PC-9 (cell line): ENCODE measurements around the gene SELENOW. TPM values are rescaled to one million over a fixed set of nuclear protein-coding genes. Genes with fewer than 3 reads are reported as not detected.

Source experiments
- BruUV-seq: library from RNA; stranded (reverse); fragments of 400-500 nt; replicated peaks from 2 replicates; lab custom pipeline; 2021; lab: Mats Ljungman, UMichigan
- CTCF ChIA-PET: fragments of 300-600 bp; sonication (Branson Sonifier 250); formaldehyde crosslinking; loops from one replicate; lab custom pipeline; 2022; ENCODE audit warnings: antibody characterized with exemption; lab: Charles Lee
- POLR2A ChIA-PET: fragments of 300-600 bp; sonication (Branson Sonifier 250); formaldehyde crosslinking; loops from one replicate; lab custom pipeline; 2022; ENCODE audit warnings: antibody characterized with exemption; ENCODE audit not compliant: unreplicated experiment; lab: Charles Lee
- DNase-seq, 2 experiments: peaks; one replicate each; pipeline versions ENCODE4 v3.0.0 to v3.0.0-alpha.2; 2015 to 2022; ENCODE audit warnings: mixed read lengths in 1 of 2
- H2AFZ ChIP-seq: fragments of 200-600 bp; sonication (generic); 2 replicates; pipeline ENCODE4 v1.8.1; 2017; ENCODE audit warnings: antibody characterized with exemption
- H3F3A ChIP-seq: fragments of 200-600 bp; sonication (generic); 2 replicates; pipeline ENCODE4 v1.8.1; 2017; ENCODE audit warnings: antibody characterized with exemption, mild to moderate bottlenecking, low read depth; ENCODE audit not compliant: insufficient read depth
- H3K27ac ChIP-seq: fragments of 200-600 bp; sonication (generic); 2 replicates; pipeline ENCODE4 v1.6.1; 2016; ENCODE audit warnings: mixed run types
- H3K27me3 ChIP-seq: fragments of 200-600 bp; sonication (generic); 2 replicates; pipeline ENCODE4 v1.6.1; 2016; ENCODE audit warnings: low read depth, mixed run types; ENCODE audit not compliant: insufficient read depth
- H3K36me3 ChIP-seq: fragments of 200-600 bp; sonication (generic); 2 replicates; pipeline ENCODE4 v1.6.1; 2016; ENCODE audit warnings: low read depth, mixed run types
- H3K4me1 ChIP-seq: fragments of 200-600 bp; sonication (generic); replicated peaks from 2 replicates; pipeline ENCODE4 v1.6.1; 2016; ENCODE audit warnings: mixed run types; ENCODE audit not compliant: insufficient read depth
- H3K4me2 ChIP-seq: fragments of 200-600 bp; sonication (generic); 2 replicates; pipeline ENCODE4 v1.6.1; 2017; ENCODE audit warnings: mixed run types
- H3K4me3 ChIP-seq: fragments of 200-600 bp; sonication (generic); 2 replicates; pipeline ENCODE4 v1.6.1; 2016; ENCODE audit warnings: mixed run types
- H3K79me2 ChIP-seq: fragments of 200-600 bp; sonication (generic); 2 replicates; pipeline ENCODE4 v1.6.1; 2017; ENCODE audit warnings: low read depth, mixed run types
- H3K9me2 ChIP-seq: fragments of 200-600 bp; sonication (generic); 2 replicates; pipeline ENCODE4 v1.8.1; 2017; ENCODE audit warnings: mild to moderate bottlenecking; ENCODE audit not compliant: insufficient read depth
- H3K9me3 ChIP-seq: fragments of 200-600 bp; sonication (generic); 2 replicates; pipeline ENCODE4 v1.8.1; 2016; ENCODE audit warnings: low read depth; ENCODE audit not compliant: insufficient read depth
- H4K20me1 ChIP-seq: fragments of 200-600 bp; sonication (generic); 2 replicates; pipeline ENCODE4 v1.8.1; 2017; ENCODE audit not compliant: insufficient read depth
- CTCF ChIP-seq: fragments of 200-600 bp; sonication (generic); conservative IDR thresholded peaks from 2 replicates; pipeline ENCODE4 v1.6.1; 2017; ENCODE audit warnings: mixed run types, antibody characterized with exemption, mild to moderate bottlenecking, moderate library complexity
- EZH2 ChIP-seq: fragments of 200-600 bp; sonication (generic); IDR thresholded peaks from 2 replicates; pipeline ENCODE4 v1.8.0; 2017; ENCODE audit warnings: antibody characterized with exemption, low read depth
- intact Hi-C: fragments of 100-400 bp; cut with micrococcal nuclease; formaldehyde crosslinking; loops from one replicate; pipeline ENCODE4 v1.10.0; 2022; ENCODE audit not compliant: unreplicated experiment
- total RNA-seq: library from RNA; stranded (reverse); gene quantifications from 2 replicates; pipeline ENCODE4 v1.2.3, GENCODE V29; 2021

The SELENOW gene
- total RNA-seq, 1 experiment from 2014 or later, result 186 TPM

- intact Hi-C loops, result no loop called here
- no TSS peak for BruUV-seq
- no peak overlapping the region for H3K4me2 ChIP-seq
- no peaks in the 10 kb centered on the region for H3K27me3 ChIP-seq
- H2AFZ ChIP-seq, result no peak overlapping the region
- TF ChIP-seq CTCF (no peak), EZH2 (no peak)
- no peak overlapping the region for H3K4me3 ChIP-seq
- peaks cover 58% of the 10 kb centered on the region for H3K36me3 ChIP-seq
- peaks cover 17% of the 10 kb centered on the region for H3K4me1 ChIP-seq
- H3K79me2 ChIP-seq, result peaks cover 45% of the 10 kb centered on the region
- no peak for DNase-seq
- H4K20me1 ChIP-seq, result peaks cover 55% of the 10 kb centered on the region
- H3K27ac ChIP-seq, result no peak overlapping the region
- POLR2A ChIA-PET, result no interaction called here
- H3K9me2 ChIP-seq, result peaks cover 4% of the 10 kb centered on the region; the same call in 1 of the 2 replicates
- CTCF ChIA-PET, result no interaction called here
- no peaks in the 10 kb centered on the region for H3K9me3 ChIP-seq
- H3F3A ChIP-seq, result peaks cover 17% of the 10 kb centered on the region
Observed at GRCh38 chr19:47749326-47749725, 29.2 kb upstream of the SELENOW start.

- H3K4me3 ChIP-seq, result no peak overlapping the region
- no peaks in the 10 kb centered on the region for H3K9me2 ChIP-seq
- H4K20me1 ChIP-seq, result peaks cover 55% of the 10 kb centered on the region
- H3F3A ChIP-seq, result peaks cover 16% of the 10 kb centered on the region; the same call in 1 of the 2 replicates
- no peak overlapping the region for H2AFZ ChIP-seq
- TF ChIP-seq CTCF (no peak), EZH2 (no peak)
- CTCF ChIA-PET, result no interaction called here
- intact Hi-C loops, result no loop called here
- H3K79me2 ChIP-seq, result peaks cover 45% of the 10 kb centered on the region
- no peaks in the 10 kb centered on the region for H3K27me3 ChIP-seq
- POLR2A ChIA-PET, result no interaction called here
- H3K36me3 ChIP-seq, result peaks cover 70% of the 10 kb centered on the region
- BruUV-seq, result no TSS peak
- H3K9me3 ChIP-seq, result no peaks in the 10 kb centered on the region
- H3K4me1 ChIP-seq, result peaks cover 9% of the 10 kb centered on the region
- H3K4me2 ChIP-seq, result no peak overlapping the region
- no peak for DNase-seq
- no peak overlapping the region for H3K27ac ChIP-seq
Observed at GRCh38 chr19:47750752-47751151, 27.8 kb upstream of the SELENOW start.

- Histone ChIP-seq H3K27me3 (no peaks in the 10 kb centered on the region), H3K27ac (no peak overlapping the region), H3K9me2 (no peaks in the 10 kb centered on the region), H3K79me2 (peaks cover 26% of the 10 kb centered on the region), H3K4me2 (no peak overlapping the region), H3K36me3 (peaks cover 61% of the 10 kb centered on the region), H3K9me3 (no peaks in the 10 kb centered on the region), H3K4me1 (no peaks in the 10 kb centered on the region), H3K4me3 (no peak overlapping the region), H2AFZ (no peak overlapping the region), H4K20me1 (peaks cover 43% of the 10 kb centered on the region), H3F3A (peaks cover 27% of the 10 kb centered on the region; the same call in 1 of the 2 replicates)
- TF ChIP-seq CTCF (no peak), EZH2 (no peak)
- DNase-seq, result no peak
- CTCF ChIA-PET, result no interaction called here
- no TSS peak for BruUV-seq
- POLR2A ChIA-PET, result no interaction called here
- intact Hi-C loops, result no loop called here
Observed at GRCh38 chr19:47752440-47753211, 25.9 kb upstream of the SELENOW start.
